Embryonic facial prominence (tissue), 1 donor: ENCODE results near the gene CNTNAP2.

ENCODE experiments used
- DNase-seq: peaks from one replicate; pipeline ENCODE4 v3.0.0-alpha.2; 2016; ENCODE audit errors: extremely low spot score

Gene CNTNAP2

GRCh38 chr7:146116521-146117222 is at the start of gene CNTNAP2:
TSS of gene CNTNAP2 (plus strand) at chr7:146116801. CDS start at chr7:146116877, 76 bp downstream.
- DNase-seq, result peak; percentile 42

GRCh38 chr7:146067880-146068279 is 48.7 kb upstream of the CNTNAP2 start:
- no peak for DNase-seq

GRCh38 chr7:146074195-146074765 is 42.3 kb upstream of the CNTNAP2 start:
- DNase-seq, result no peak

- DNase-seq, result no peak
Measured at GRCh38 chr7:146076344-146076743, 40.3 kb upstream of the CNTNAP2 start.

- DNase-seq, result no peak
Measured at GRCh38 chr7:146084086-146084485, 32.5 kb upstream of the CNTNAP2 start.

GRCh38 chr7:146090023-146090645 is 26.5 kb upstream of the CNTNAP2 start:
- no peak for DNase-seq

GRCh38 chr7:146094356-146094755 is 22.2 kb upstream of the CNTNAP2 start:
- no peak for DNase-seq

- no peak for DNase-seq
Measured at GRCh38 chr7:146096994-146097393, 19.6 kb upstream of the CNTNAP2 start.

GRCh38 chr7:146106319-146106718 is 10.3 kb upstream of the CNTNAP2 start:
- DNase-seq, result no peak

- no peak for DNase-seq
Measured at GRCh38 chr7:146112755-146113154, 3.8 kb upstream of the CNTNAP2 start.

- no peak for DNase-seq
Measured at GRCh38 chr7:146115548-146115850, 1.1 kb upstream of the CNTNAP2 start.

GRCh38 chr7:146115851-146116520 is 615 bp upstream of the CNTNAP2 start:
- DNase-seq, result peak; percentile 83

GRCh38 chr7:146117576-146117975 is 975 bp downstream of the CNTNAP2 start:
- no peak for DNase-seq

- no peak for DNase-seq
Measured at GRCh38 chr7:146119002-146119401, 2.4 kb downstream of the CNTNAP2 start.

- no peak for DNase-seq
Measured at GRCh38 chr7:146123715-146124114, 7.1 kb downstream of the CNTNAP2 start.

GRCh38 chr7:146126767-146127509 is 10.3 kb downstream of the CNTNAP2 start:
- DNase-seq, result no peak

GRCh38 chr7:146129296-146129695 is 12.7 kb downstream of the CNTNAP2 start:
- no peak for DNase-seq

GRCh38 chr7:146129997-146130396 is 13.4 kb downstream of the CNTNAP2 start:
- DNase-seq, result no peak

- no peak for DNase-seq
Measured at GRCh38 chr7:146131701-146132100, 15.1 kb downstream of the CNTNAP2 start.

GRCh38 chr7:146136357-146136875 is 19.8 kb downstream of the CNTNAP2 start:
- no peak for DNase-seq

- DNase-seq, result no peak
Measured at GRCh38 chr7:146138926-146139325, 22.3 kb downstream of the CNTNAP2 start.
